ENCODE measurements around the gene ARL3.

ARL3 gene

DNA sequence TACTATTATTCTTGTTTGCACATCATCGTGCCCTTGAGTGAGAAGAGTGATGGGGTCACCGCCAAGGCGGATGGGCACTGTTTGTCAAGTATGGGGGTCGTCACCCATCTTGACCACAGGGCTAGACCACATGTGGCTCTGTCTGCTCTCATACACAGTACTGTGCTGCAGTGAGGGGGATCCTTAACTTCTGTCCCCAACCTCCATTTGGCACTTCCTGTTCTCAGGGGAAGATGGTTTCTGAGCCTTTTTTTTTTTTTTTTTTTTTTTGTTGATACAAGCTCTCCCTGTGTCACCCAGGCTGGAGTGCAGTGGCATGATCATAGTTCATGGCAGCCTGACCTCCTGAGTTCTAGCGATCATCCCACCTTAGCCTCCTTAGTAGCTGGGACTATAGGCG is 43.1 kb upstream of the ARL3 start:
- H3K27ac ChIP-seq = no peak overlapping the region
- TF ChIP-seq CTCF (IDR thresholded peaks at IDR 0.05) = no peak
- TF ChIP-seq ZFX (IDR thresholded peaks at IDR 0.05; ENCODE audit: borderline replicate concordance) = no peak

DNA sequence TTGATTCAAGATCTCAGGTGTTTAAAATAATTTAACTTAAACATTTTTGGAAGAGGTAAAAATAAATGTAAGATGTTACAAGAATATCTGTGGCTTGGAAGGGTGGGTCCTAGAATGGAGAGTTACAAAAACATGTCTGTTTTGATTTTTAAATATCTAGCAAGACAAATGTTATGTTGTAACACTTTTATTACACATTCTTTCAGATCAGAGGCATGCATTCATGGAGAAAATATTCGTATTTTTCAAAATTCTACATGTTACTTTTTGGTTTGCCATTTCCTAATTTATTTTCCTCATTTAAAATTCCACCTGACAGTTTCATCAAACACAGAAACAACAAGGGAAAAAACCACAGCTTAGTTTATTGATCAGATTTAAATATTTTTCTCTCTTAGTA is 39.5 kb upstream of the ARL3 start:
- H3K27ac ChIP-seq = no peak overlapping the region
- TF ChIP-seq ZFX (IDR thresholded peaks at IDR 0.05; ENCODE audit: borderline replicate concordance) = no peak
- TF ChIP-seq CTCF (IDR thresholded peaks at IDR 0.05) = no peak

- H3K27ac ChIP-seq = no peak overlapping the region
These were observed 38.9 kb upstream of the ARL3 start for GRCh38 chr10:102752934-102753664.

GRCh38 chr10:102752266-102752930 is 38.2 kb upstream of the ARL3 start:
- TF ChIP-seq CTCF (IDR thresholded peaks at IDR 0.05) (no peak), ZFX (IDR thresholded peaks at IDR 0.05; ENCODE audit: borderline replicate concordance) (no peak)
- H3K27ac ChIP-seq = no peak overlapping the region

More at GRCh38 chr10:102752934-102753664, 38.9 kb upstream of the ARL3 start:
- peak; percentile 68 for TF ChIP-seq CTCF (IDR thresholded peaks at IDR 0.05)
- TF ChIP-seq ZFX (IDR thresholded peaks at IDR 0.05; ENCODE audit: borderline replicate concordance) = no peak

DNA sequence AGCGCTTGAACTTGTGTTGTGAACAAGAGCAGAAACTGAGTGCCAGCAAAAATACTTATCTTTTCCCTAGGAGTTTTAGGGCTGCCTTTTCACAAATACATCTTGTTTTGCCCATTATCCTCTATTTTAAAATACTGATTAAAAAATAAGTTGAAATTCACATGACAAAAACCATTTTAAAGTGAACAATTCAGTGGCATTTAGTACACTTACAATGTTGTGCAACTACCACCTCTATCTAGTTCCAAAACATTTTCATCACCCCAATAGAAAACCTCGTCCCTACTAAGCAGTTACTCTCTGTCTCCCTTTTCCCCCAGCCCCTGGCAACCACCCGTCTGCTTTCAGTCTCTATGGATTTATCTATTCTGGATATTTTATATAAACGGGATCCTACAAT is 31.0 kb upstream of the ARL3 start:
- TF ChIP-seq ZFX (IDR thresholded peaks at IDR 0.05; ENCODE audit: borderline replicate concordance) = no peak
- no peak for TF ChIP-seq CTCF (IDR thresholded peaks at IDR 0.05)
- H3K27ac ChIP-seq = no peak overlapping the region

DNA sequence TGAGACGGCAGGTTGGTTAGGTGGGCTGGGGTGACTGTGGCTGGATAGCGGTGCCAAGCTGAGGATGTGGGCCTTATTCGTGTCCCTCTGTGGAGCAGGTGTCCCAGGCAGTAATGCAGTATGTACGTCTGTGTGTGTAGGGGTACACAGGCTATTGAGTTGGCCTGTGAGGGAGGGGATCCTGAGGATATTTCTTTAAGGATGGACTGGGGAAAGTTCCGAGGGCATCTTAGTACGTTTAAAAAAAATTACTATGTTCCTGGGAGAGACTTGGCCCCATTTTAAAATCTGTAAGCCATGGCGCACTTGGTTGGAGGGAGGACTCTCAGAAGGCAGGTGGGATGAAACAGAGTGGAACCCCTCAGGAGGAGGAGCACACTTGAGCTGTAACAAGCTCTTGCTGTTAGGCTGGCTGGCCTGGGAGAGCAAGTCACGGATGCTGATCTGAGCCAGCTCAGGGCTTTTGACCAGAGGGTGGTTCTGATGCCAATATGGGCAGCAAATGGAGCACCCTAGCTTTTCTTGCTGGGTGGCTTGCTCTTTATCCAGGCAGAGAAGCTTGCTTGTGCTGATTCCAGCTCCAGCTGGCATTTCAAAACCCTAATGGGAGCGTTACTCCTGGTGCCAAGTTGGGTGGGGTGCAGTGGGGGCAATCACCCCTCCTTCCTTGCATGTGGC is 30.3 kb upstream of the ARL3 start:
- no peak for TF ChIP-seq ZFX (IDR thresholded peaks at IDR 0.05; ENCODE audit: borderline replicate concordance)
- H3K27ac ChIP-seq = peak overlapping the region; percentile 61

- TF ChIP-seq ZFX (IDR thresholded peaks at IDR 0.05; ENCODE audit: borderline replicate concordance) (no peak), CTCF (IDR thresholded peaks at IDR 0.05) (no peak)
- H3K27ac ChIP-seq = peak within 1 kb of the TSS; percentile 61
These were observed 29.6 kb upstream of the ARL3 start, which contains the start of gene WBP1L for GRCh38 chr10:102743588-102744373. Gene WBP1L (plus strand): TSS chr10:102743948. CDS start chr10:102744054, 106 bp downstream.
